Endothelial cell (in vitro differentiated cells): ENCODE results near the gene ATP10A. TPM values are rescaled to one million over a fixed set of nuclear protein-coding genes. Genes with fewer than 3 reads are reported as not detected.
A peak's percentile ranks its signal among the peaks of the same experiment; 100 is the strongest.

ENCODE experiments used
- DNase-seq: peaks from one replicate; pipeline ENCODE4 v3.0.0; 2021; ENCODE audit warnings: low spot score
- H3K27ac Mint-ChIP-seq: one replicate; pipeline ENCODE4 v1.8.0; 2021; ENCODE audit warnings: mixed read lengths, inconsistent platforms; ENCODE audit not compliant: unreplicated experiment
- H3K27me3 Mint-ChIP-seq: one replicate; pipeline ENCODE4 v1.8.0; 2021; ENCODE audit warnings: mild to moderate bottlenecking, moderate library complexity, mixed read lengths, inconsistent platforms; ENCODE audit not compliant: unreplicated experiment
- H3K36me3 Mint-ChIP-seq: one replicate; pipeline ENCODE4 v1.8.0; 2021; ENCODE audit warnings: mild to moderate bottlenecking, low read depth, mixed read lengths, inconsistent platforms; ENCODE audit not compliant: unreplicated experiment
- H3K4me1 Mint-ChIP-seq: one replicate; pipeline ENCODE4 v1.8.0; 2021; ENCODE audit warnings: mild to moderate bottlenecking, mixed read lengths, inconsistent platforms; ENCODE audit not compliant: unreplicated experiment
- H3K4me3 Mint-ChIP-seq: one replicate; pipeline ENCODE4 v1.8.0; 2021; ENCODE audit warnings: mild to moderate bottlenecking, mixed read lengths, inconsistent platforms; ENCODE audit not compliant: unreplicated experiment
- H3K9me3 Mint-ChIP-seq: one replicate; pipeline ENCODE4 v1.8.0; 2021; ENCODE audit warnings: mixed read lengths, inconsistent platforms; ENCODE audit not compliant: unreplicated experiment
- CTCF ChIP-seq: fragments of 200-600 bp; sonication (generic); IDR thresholded peaks from one replicate; pipeline ENCODE4 v1.5.0; 2021; ENCODE audit warnings: antibody characterized with exemption; ENCODE audit not compliant: unreplicated experiment
- total RNA-seq: library from RNA; stranded (reverse); fragmentation: NEBNext Ultra II Directional; extraction: Animal tissue kit (Norgen Biotek cat#: 25700); gene quantifications from one replicate; pipeline ENCODE4 v1.2.1, GENCODE V29; 2021; ENCODE audit not compliant: unreplicated experiment

ATP10A gene
- total RNA-seq, 1 donor from 2014 or later = 0.13 TPM

DNA sequence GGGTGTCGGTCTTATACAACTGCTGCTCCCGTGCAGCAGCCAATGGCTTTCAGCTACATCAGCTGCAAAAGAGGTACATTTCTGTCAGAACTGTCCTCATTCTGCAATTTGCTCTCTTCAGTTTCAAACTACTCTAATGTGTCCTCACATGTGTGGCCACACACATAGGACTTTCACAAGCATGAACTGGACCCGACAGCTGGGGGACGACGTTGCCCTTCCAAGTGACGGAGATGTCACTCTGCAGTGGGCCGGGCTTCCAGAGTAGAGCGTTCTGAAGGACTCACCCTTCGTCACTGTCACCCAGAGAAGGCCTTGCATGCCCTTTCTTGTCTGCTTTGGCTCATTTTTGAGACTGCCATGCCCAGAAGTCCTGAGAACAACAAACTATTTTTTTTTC, 189.8 kb downstream of the ATP10A start:
- peaks cover 17% of the 10 kb centered on the region for H3K4me1 Mint-ChIP-seq
- H3K36me3 Mint-ChIP-seq = no peaks in the 10 kb centered on the region

DNA sequence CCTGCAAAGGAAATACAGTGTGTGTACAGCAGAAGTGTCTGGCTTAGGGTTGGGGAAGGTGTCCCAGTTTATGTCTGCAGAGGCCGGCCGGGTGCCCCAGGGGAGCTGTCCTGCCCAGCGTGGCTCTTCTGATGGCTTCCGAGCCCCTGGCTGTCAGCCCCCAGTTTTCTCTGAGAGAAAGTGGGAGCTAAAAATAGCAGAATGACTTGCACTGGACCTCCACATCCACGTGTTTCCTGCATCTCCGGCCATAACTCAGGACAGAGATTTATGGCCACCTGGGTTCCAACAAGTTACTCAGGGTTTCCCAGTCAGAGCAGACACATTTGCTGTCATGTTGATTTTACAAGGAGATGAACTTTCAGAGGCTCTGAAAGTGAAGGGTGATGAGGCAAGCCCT, 192.0 kb downstream of the ATP10A start:
- H3K9me3 Mint-ChIP-seq = no peaks in the 10 kb centered on the region
- H3K27me3 Mint-ChIP-seq = peaks cover 7% of the 10 kb centered on the region
- DNase-seq = no peak
- no peak for TF ChIP-seq CTCF
- H3K27ac Mint-ChIP-seq = no peak overlapping the region
- no peaks in the 10 kb centered on the region for H3K36me3 Mint-ChIP-seq
- H3K4me3 Mint-ChIP-seq = no peak overlapping the region
- H3K4me1 Mint-ChIP-seq = peaks cover 17% of the 10 kb centered on the region

More for the DNA sequence above, 189.8 kb downstream of the ATP10A start:
- H3K4me3 Mint-ChIP-seq = no peak overlapping the region
- peaks cover 7% of the 10 kb centered on the region for H3K27me3 Mint-ChIP-seq
- no peaks in the 10 kb centered on the region for H3K9me3 Mint-ChIP-seq
- no peak for DNase-seq
- TF ChIP-seq CTCF = no peak
- no peak overlapping the region for H3K27ac Mint-ChIP-seq

DNA sequence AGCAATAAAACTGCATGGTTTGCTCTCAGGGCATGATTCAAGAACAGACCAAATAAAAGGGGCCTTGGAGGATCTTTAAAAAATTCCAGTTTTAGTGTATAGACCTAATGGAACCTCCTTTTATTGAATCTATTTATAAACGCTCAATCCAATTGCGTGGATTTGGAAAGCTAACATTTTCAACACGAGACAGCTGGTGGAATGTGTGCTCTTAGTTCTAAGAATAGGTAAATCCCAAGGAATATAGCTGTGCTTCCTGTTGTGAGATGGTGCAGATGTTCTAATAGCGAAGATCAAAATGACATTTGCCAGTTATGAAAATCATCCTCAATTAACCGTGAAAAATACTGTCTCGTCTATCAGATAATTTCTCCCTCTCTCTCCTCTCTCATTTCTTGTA, 192.5 kb downstream of the ATP10A start:
- H3K9me3 Mint-ChIP-seq = no peaks in the 10 kb centered on the region
- DNase-seq = no peak
- no peak for TF ChIP-seq CTCF
- no peak overlapping the region for H3K27ac Mint-ChIP-seq
- no peaks in the 10 kb centered on the region for H3K36me3 Mint-ChIP-seq
- H3K4me3 Mint-ChIP-seq = no peak overlapping the region
- peaks cover 17% of the 10 kb centered on the region for H3K4me1 Mint-ChIP-seq
- H3K27me3 Mint-ChIP-seq = peaks cover 7% of the 10 kb centered on the region

DNA sequence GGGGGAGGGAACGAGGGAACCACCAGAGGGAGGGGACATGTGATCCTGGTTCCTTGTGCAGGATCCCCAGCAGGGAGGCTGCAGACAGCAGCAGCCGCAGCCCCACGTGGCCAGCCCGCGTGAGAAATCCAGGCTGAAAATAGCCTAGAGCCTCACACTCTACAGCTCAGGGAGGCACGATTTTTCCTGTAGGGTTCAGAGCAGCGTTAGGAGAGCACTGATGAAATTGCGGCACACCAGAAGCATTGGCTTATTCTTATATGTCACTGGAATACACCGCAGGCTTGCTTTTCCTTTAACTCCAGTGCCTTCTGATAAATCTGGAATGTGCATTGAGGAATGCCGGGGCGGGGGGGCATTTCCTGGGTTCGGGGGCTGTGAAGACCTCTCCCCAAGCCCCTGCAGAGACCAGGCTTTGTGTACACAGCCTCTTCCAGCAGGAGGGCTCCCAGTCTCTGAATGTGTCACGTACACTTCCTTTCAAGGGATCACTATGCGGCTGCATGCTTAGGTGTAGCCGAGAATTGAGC, 193.0 kb downstream of the ATP10A start:
- DNase-seq = peak; percentile 41
- Mint-ChIP-seq H3K4me1 (peaks cover 15% of the 10 kb centered on the region), H3K36me3 (no peaks in the 10 kb centered on the region), H3K4me3 (no peak overlapping the region), H3K9me3 (no peaks in the 10 kb centered on the region), H3K27ac (no peak overlapping the region), H3K27me3 (peaks cover 7% of the 10 kb centered on the region)
- TF ChIP-seq CTCF = no peak

DNA sequence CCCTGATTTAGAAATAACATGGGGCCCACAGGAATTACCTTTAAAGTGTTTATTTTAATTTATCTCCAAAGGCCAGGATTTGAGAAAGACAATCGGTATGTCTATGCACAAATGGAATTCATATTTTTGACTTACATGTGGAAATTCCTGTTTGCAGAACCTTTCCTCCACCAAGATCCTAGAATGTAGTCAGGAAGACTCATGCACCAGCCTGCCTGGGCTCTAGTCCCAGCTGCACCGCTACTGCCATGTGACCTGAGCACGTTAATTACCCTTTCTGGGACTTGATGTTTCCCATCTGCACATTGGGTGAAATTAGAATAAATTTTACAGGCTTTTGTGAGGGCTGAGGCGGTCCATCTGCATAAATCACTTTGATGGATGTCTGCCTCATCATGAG, 194.2 kb downstream of the ATP10A start:
- peaks cover 8% of the 10 kb centered on the region for H3K27me3 Mint-ChIP-seq
- H3K27ac Mint-ChIP-seq = no peak overlapping the region
- TF ChIP-seq CTCF = no peak
- H3K4me1 Mint-ChIP-seq = peaks cover 14% of the 10 kb centered on the region
- no peaks in the 10 kb centered on the region for H3K36me3 Mint-ChIP-seq
- no peak for DNase-seq
- no peak overlapping the region for H3K4me3 Mint-ChIP-seq
- no peaks in the 10 kb centered on the region for H3K9me3 Mint-ChIP-seq
